GM18873 (cell line): ENCODE results near the gene GYS1.
"Not testable (repeated sequence)": the region's sequence is repeated elsewhere in the genome, so short reads cannot be mapped to it uniquely, and the experiment has no call there.

ENCODE experiments used
- ATAC-seq: cut with Tn5 transposase; IDR thresholded peaks from one replicate; pipeline ENCODE4 v1.9.1; 2021; ENCODE audit warnings: mild to moderate bottlenecking, moderate library complexity, moderate number of reproducible peaks; ENCODE audit not compliant: unreplicated experiment, low FRiP score

The GYS1 gene

DNA sequence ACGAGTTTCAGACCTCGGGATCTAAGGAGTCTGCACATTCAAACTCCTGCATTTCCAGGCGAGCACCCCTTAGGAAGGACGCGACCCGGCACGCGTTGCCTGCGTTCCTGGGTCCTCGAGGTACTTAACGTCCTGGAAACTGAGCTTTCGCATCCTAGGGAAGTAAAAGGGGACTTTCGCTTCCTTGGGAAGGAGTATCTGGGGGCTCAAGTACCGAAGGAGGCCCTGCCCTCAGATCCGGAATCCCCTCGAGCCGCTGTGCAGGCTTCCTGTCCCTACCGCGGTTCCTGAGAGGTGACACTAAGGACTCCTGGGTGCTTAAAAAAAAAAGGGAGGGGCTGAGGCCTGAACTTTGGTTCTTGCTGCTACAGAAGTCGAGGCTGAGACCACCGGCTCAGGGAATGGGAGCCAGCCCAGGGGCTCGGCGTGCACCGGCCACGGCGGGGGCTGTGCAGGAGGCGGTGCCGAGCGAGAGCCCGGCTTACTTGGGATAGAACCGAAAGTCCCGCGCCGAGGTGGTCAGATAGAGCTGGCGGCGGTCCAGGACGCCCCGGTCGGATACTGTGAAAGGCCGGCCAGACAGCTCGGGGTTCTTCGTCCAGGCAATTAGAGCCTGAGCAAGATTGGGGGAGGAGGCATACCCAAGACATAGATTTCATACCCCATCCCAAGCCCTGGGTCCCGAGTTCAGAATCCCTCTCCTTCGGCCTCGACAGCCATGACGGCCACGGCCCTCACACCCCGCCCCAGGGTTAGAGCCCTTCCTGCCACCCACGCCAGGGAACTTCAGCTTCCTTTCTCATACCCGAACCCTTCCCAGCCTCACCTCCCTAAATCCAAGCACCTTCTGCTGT lies 25.5 kb upstream of the GYS1 start:
- ATAC-seq, result not testable (repeated sequence)

DNA sequence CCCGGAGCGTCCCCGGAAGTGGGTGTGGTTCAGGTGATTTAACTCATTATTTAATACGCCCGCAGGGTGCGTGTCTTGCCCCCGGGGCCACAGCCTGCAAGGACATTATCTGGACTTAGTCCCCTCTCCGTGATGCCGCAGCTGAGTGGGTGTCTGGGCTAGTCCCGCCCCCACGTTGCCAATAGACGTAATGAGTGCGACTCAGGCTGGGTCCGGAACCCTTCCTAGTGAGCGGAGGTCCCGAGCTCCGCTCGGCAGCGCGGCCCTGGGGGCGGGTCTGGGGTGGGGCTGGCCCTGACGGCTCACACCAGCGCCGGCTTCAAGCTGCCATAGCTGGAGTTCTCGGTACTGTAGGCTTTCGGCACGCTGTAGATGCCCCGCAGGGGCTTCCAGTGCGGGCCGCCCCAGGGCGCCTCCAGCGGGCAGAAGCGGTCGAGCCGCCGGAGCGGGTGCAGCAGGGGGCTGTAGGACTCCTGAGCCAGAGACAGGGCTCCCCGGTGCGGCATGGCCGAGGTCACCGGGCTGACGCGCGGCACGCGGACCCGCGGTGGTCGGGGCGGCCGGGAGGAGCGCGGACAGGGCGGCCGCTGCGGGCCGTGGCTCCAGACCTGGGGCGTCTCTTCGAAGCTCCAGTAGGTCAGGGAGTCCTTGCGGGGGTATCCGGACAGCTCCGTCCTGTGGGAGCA lies 24.7 kb upstream of the GYS1 start:
- ATAC-seq, result no peak

DNA sequence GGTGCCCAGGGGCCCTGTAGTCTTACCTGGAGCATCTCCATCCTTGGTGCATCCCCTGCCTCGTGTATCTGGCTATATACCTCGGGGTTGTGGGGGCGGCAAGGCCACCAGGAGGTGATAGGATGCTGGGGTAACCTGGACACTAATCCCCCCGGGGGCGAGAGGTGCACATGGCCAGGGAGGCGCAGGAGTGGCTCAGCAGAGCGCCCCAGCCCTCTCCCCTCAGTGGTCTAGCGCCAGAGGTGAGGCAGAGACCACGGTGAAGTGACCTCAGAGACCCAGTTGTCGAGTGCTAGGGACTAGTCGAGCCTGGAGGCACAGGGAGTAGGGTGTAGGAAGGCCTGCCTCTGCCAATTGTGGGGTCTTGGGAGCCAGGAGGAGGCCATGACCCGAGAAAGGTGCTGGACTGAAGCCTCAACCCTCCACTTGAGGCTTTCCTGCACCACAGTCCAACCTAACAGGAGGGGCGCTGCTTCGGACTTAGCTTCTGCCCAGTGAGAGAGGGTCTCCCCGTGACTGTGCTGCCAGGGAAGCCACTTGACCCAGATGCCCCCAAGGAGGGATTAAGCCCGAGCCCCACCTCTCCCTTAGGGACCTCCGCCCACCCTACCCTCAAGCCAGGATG lies 24.0 kb upstream of the GYS1 start, which contains the start of gene LHB:
Gene LHB (minus strand): TSS at position 51 of the 625 bp plus-strand sequence. CDS start 10 bp downstream, at position 41.
- ATAC-seq, result no peak

DNA sequence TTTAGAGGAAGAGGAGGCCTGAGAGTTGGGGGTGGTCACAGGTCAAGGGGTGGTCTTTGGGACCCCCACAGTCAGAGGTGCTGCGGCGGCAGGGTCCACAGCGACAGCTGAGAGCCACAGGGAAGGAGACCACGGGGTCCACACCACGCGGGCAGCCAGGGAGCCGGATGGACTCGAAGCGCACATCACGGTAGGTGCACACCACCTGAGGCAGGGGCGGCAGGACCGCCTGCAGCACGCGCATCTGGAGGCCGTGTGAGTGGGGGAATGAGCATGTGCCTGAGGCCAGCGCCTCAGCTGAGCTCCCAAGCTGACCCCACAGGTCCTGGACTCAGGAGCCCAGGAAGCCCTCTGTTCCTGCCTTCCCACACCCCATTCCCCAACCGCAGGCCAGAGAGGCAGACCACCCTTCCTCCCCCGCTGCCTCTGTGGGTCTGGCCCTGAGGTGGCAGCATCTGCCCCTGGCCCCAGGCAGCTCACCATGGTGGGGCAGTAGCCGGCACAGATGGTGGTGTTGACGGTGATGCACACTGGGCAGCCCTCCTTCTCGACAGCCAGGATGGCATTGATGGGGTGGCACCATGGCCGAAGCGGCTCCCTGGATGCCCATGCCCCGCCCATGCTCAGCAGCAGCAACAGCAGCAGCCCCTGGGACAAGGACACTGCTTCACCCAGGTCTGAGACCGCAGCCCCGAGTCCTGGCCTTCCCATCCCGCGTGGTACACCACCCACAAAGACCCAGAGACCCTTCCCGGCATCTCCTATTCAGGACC lies 23.1 kb upstream of the GYS1 start:
- no peak for ATAC-seq

DNA sequence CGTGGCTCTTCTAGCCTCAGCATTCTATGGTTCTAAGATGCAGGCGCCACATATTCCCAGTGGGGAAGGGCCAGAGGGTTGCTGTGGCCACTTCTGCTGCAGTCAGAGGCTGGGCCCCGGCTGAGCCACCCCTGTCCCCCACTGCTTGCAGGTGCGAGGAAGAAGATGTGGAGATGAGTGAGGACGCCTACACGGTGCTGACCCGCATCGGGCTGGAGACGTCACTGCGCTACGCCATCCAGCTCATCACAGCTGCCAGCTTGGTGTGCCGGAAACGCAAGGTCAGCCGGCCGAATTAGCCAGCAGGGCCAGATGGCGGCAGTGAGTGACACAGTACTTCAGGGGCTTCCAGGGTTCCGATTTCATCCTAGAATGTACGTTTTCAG lies 21.8 kb upstream of the GYS1 start:
- no peak for ATAC-seq

DNA sequence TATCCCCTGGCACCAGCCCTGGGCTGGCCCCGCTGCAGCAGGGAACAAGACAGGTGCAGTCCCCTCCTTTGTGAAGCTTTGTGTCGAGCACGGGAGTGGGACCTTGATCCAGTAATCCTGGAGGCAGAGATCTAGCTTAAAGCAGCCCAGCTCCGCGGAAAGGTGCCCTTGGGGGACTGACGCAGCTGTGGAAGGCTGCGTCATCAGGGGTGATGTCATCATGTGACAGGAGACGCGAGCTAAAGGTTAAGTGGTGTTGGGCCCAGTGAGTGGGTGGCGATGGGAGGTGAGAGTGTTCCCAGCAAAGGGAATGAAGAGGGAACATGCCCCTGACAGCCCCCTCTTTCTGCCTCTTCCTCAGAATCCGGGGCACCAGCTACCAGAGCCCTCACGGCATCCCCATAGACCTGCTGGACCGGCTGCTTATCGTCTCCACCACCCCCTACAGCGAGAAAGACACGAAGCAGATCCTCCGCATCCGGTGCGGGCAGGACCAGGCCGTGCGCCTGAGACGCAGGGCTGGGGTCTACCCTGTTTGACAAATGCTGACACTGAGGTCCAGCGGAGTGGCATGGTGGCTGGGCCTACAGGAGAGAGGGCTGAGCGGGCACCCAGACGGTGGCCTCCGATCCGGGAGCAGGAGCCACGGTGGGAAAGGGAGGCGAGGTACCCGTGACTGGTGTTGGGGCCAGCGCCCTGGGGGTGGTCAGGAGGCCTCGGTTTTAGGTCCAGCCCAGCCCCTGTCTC lies 21.2 kb upstream of the GYS1 start:
- no peak for ATAC-seq

DNA sequence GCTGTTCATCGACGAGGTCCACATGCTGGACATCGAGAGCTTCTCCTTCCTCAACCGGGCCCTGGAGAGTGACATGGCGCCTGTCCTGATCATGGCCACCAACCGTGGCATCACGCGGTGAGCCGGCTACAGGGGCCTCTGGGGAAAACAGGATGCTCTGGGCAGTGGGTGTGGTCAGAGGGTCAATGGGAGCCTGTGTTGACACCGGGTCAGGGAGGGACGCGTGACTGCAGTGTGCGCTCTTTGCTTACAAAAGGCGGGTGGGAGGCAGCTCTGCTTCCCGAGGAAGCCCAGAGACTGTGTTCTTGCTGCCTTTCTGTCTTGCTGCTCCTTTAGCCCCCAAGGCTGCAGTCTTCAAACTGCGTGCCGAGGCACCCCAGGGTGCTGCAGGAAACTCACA lies 18.1 kb upstream of the GYS1 start:
- no peak for ATAC-seq

DNA sequence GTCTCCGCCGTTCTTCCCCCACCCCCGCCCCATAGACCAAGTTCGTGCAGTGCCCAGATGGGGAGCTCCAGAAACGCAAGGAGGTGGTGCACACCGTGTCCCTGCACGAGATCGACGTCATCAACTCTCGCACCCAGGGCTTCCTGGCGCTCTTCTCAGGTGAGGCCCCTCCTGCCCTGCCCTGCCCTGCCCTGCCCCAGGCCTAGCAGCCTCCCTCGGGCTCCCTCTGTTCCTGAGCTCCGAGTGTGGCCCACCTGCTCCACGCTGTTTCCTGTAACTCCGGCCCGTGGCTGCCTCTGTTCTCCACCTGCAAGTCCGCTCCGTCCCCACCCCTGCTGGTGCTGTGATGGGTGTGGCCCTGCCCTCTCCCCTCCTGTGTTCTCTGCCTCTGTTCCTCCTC lies 17.3 kb upstream of the GYS1 start:
- no peak for ATAC-seq

DNA sequence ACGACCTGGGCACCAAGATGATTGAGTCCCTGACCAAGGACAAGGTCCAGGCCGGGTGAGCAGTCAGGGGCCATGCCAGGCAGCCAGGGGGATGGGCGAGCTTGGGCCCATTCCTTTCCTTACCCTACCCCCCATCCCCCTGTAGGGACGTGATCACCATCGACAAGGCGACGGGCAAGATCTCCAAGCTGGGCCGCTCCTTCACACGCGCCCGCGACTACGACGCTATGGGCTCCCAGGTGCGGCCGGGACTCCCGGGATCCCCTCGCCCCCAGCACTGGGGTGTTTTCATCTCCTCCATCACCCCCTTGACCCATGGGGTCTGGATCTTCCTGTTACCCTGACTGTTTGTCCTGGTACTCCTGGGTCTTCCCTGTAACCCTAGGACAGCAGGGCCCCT lies 16.7 kb upstream of the GYS1 start:
- ATAC-seq, result no peak

DNA sequence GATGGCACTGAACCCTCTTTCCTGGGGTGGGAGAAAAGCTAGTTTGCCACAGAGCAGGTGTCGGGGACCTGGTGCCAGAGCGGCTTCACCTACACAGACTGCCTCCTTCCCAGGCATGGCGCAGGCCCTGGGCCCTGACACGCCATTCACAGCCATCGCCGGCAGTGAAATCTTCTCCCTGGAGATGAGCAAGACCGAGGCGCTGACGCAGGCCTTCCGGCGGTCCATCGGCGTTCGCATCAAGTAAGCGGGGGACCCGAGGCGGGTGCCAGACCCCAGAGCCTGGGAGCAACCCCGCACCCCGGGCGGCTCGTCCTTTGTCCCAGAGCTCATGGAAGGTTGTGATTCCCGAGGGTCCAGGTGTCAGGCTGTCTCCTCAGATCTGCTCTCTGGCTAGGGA lies 13.8 kb upstream of the GYS1 start:
- ATAC-seq, result no peak

DNA sequence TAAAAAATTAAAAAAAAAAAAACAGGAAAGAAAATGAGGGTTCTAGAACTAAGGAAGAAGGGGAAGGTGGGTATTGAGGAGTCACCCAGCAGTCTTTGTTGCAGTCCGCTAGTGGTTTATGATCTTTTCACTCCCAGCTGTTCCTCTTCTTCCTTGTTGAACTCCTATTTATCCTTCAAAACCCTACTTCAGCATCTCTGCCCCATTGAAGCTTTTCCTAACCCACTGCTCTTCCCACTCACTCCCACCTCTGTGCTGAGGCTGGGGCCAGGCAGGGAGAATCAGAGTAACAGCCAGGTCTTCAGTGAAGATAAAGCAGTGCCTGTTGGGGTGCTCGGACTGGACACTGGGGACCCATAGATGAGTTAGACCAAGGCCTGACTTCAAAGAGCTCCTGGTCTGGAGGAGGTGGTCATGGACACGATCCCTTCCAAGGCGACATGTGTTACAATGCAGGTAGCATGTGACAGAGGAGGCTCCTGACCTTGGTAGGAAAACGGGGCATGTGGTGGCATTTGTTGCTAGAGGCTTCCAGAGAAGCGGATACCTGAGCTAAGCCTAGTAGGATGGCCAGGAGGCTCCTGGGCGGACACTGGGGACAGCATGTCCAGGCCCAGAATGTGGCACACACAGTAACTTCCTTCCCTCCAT lies 12.0 kb upstream of the GYS1 start:
- no peak for ATAC-seq

DNA sequence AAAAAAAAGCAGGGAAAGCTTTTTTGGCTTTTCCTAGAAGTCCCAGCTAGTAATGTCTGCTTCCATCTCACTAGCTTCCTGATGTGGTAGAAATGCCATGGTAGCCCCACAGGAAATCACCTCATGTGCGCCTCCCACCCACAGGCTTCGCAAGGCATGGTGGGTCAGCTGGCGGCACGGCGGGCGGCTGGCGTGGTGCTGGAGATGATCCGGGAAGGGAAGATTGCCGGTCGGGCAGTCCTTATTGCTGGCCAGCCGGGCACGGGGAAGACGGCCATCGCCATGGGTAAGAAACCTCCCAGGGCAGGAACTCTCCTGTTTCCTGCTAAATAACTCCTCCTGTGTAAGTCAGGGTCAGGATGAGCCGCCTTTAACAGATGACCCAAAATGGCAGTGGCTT lies 11.0 kb upstream of the GYS1 start:
- ATAC-seq, result no peak

DNA sequence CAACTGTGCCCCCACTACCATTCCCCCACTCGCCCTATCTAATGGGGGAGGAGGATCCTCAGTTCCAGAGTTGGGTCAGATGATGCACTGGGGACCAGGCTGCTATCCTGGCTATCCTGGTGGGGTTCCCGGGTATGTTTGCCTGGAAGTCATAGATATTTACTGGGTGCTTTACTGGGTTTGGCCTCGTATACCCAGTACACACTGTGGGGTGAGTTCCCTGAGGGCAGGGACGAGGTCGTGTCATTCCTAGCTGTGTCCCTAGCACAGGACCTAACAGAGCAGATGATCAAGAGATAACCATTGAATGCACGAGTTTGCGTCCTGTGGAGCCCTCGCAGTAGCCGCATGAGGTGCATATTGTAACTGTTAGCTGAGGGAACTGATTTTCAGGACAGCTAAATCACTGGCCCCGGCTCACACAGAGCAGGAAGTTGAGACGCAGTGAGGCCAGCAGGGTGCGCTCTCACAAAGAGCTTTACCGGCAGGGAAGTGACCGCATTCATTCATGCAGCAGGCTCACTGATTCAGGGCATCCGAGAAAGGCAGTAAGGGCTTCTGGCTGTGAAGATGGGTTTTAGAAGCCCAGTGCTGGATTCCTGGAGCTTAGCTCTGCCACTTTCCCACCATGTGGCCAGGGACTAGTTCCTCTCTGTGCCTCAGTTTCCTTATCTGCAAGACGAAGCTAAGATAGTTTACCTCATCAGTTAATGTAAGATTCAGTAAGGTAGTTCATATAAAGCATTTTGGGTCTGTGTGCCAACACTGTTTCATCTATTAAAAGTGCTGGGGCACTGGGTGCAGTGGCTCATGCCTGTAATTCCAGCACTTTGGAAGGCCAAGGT lies 6.6 kb upstream of the GYS1 start:
- peak; percentile 49 for ATAC-seq

DNA sequence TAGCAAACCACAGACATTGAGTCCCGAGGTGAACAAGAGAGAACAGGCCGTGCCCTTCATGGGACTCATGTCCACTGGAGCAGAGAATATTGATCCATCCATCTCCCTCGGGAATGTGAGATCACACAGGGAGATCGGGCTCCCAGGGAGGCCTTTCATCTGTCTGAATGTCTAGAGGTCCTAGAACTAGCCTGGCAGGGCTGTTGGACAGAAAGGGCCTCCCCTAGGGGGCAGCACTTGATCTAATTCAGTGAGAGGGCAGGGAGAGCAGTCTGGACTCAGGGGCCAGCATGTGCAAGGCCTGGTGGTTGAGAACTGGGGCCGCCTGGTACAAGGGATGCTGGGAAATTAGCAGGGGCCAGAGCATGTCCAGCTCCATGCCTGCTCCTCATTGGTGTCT lies 4.9 kb upstream of the GYS1 start:
- ATAC-seq, result no peak

DNA sequence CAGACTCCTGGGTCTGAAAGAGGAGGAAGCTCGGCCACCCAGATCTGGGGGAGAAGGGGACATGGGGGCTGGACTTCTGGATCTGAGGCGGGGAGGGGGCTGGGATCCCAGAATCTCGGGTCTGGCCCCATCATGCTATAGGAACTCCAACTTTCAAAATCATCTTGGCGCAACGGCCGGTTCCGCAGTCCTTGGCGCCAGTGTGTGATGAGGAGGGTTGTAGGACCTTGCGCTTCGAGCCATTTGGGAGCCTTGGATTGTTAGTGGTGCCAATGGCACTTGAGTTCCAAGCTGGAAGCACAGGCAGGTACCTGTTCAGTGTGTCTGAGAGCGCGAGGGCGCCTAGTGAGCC lies 902 bp upstream of the GYS1 start:
- ATAC-seq, result no peak

DNA sequence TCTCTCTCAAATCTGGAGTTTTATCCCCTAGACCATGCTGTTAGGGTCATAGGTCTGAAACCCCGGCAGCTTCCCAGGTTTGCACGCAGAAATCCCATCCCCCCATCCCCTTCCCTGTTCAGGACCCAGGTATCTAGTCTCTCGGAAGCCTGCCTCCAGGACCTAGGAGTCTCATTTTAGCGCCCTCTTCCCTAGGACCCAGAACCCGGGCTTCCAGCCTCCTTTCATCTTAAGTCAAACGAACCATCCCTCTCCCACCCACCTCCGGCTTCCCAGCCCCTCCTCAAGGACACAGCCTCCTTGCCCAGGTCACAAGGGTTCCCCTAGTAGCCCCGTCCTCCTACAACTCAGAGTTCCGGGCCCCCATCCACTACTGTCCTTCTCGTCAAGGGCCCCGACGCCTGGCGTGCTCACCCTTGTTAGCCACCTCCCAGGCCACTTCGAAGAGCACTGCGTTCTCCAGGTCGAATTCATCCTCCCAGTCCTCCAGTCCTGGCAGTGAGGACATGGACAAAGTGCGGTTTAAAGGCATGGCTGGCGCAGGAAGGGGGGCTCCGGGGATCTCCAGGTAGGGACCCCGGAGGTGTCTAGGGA lies 431 bp downstream of the GYS1 start:
- no peak for ATAC-seq

DNA sequence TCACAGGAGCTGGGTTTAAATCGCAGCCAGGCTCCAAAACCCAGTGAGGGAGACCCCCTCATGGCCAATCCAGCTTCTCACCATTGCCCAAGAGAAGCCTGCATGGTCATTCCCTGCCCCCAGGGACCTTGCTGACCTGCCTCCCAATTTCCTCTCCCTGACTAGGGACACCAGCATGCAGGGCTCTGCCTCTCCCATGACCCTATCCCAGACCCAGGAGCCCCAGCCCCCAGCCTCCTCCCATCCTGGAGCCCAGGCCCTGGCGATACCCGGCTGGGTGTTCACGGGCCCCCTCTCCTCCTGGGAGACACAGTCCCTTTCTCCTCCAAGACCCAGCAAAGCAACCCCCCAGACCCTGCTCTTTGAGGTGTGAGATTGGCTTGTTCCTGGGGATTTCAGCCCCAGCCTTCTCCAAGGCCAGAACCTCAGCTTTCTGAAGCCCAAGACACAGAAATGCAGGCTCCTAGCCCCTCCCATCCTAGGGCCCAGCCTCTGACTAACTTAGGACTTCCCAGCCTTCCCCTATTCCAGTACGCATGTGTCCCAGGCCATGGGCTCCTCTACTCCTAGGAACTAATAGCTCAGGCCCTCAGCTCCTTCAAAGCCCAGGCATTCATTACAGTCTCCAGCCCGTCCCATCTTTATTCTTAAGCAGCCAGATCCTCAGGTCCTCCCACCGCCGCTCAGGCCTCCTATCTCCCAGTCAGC lies 1.1 kb downstream of the GYS1 start:
- no peak for ATAC-seq
